Neural progenitor cell (in vitro differentiated cells): ENCODE measurements around the gene C16orf74.

Experiments used
- CTCF ChIP-seq: fragments of 200-600 bp; sonication (generic); IDR thresholded peaks from 2 replicates; pipeline ENCODE4 v1.5.1; 2017; ENCODE audit warnings: antibody characterized with exemption, mild to moderate bottlenecking
- EZH2 ChIP-seq: fragments of 200-600 bp; sonication (generic); IDR thresholded peaks from 2 replicates; pipeline ENCODE4 v1.6.1; 2017; ENCODE audit warnings: antibody characterized with exemption, mild to moderate bottlenecking, moderate library complexity
- EZH2phosphoT487 ChIP-seq: fragments of 200-600 bp; sonication (generic); IDR thresholded peaks from 2 replicates; pipeline ENCODE4 v1.6.1; 2017; ENCODE audit warnings: antibody characterized with exemption

- TF ChIP-seq CTCF, result no peak
- no peak for TF ChIP-seq EZH2phosphoT487
- TF ChIP-seq EZH2, result no peak
Measured at GRCh38 chr16:85711982-85712587, 38.8 kb downstream of the C16orf74 start.
